ENCODE results near the gene CNTN5.

GRCh38 chr11:99630629-99631028 lies 609.9 kb downstream of the CNTN5 start:
- TF ChIP-seq POLR2A (IDR thresholded peaks at IDR 0.05; ENCODE audit: low read length) (no peak), GATA1 (IDR thresholded peaks at IDR 0.05; ENCODE audit: low read depth, low read length) (no peak)
